Cardiac septum (tissue), 1 donor: Measurements from ENCODE around the gene RAPGEF1. TPM values are rescaled to one million over a fixed set of nuclear protein-coding genes. Genes with fewer than 3 reads are reported as not detected.

Source experiments
- DNase-seq: peaks from one replicate; pipeline ENCODE4 v3.0.0-alpha.2; 2020; ENCODE audit warnings: low spot score
- intact Hi-C: fragments of 100-400 bp; cut with DNase I; formaldehyde crosslinking; loops from one replicate; pipeline ENCODE4 v1.14.0; 2022
- total RNA-seq: library from RNA; stranded (reverse); fragmentation: NEBNext Ultra II Directional; extraction: Animal tissue kit (Norgen Biotek cat#: 25700); gene quantifications from one replicate; pipeline ENCODE4 v1.2.1, GENCODE V29; 2021
- donor health status: DM: no; HTN: no; CAD: no.

RAPGEF1 gene
- total RNA-seq, 1 donor from 2014 or later: 115 TPM

DNA sequence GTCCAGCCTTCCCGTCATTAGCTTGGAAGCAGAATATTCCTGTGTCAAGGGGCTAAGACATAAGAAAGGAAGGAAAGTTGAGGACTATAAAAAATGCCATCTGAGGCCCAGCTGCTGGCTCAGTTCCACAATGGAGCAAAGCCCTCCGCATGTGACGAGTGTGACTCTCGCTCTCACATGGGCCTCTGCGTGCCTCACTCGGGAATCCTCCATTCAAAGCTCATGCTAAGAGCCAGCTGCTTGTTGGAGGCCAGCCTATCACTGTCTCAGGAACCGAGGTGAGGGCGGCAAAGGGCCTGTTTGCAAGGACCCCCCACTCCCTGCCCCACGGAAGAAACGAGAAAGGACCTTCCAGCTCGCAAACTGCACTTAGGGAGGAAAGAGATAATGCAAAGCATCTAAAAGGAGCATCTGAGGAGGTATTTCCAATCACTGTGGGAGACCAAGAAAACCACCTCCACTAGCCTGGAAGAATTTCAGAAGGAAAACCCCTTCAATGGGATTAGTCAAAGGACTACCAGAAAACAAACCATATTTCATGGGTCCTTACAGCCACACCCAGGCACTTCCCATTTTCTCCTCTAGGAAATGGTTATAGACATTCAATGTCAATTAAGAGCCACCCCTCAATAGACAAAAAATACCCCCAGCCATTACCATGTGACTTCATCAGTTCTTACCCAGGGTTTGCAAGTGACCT, 99.3 kb downstream of the RAPGEF1 start:
- intact Hi-C loops: no loop called here
- no peak for DNase-seq

DNA sequence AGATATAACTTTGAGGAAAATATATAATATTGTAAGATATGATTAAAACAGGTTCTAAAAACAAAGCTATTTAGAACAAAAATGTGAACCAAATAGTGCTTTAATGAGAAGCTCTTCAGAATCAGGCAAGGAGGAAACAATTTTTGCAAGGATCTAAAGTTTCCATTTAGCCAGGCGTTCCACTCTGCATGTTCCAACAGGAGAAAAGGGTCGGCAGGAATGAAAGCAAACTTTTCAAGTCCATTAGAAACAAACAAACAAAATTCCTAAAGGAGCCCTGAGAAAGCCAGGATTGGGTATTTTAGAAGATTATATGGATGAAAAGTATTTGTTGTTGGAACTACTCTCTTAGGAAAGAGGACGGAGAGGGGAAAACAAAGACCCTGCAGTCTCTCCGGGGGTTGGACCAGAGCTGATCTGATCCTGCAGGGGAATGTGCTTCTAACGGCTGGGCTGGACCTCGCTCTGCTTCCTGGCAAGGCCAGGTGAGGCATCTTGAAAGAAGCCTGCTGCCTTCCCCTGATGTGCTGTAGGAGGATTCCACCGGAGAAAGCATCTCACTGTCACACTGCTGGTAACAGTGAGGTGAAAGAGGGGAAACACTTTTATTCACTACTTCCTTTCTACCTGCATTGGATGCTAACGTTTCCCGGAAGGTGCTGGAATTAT, 100.0 kb downstream of the RAPGEF1 start:
- intact Hi-C loops: loop anchor here (5.0 kb wide), 1 partner anchor 32 kb away; no protein-coding TSS in a partner anchor
- no peak for DNase-seq

- DNase-seq: no peak
- intact Hi-C loops: loop anchor here (5.0 kb wide), 1 partner anchor 36 kb away; no protein-coding TSS in a partner anchor
Measured at GRCh38 chr9:131636593-131636992, 103.3 kb downstream of the RAPGEF1 start.

GRCh38 chr9:131635892-131636291, 104.0 kb downstream of the RAPGEF1 start:
- DNase-seq: no peak
- intact Hi-C loops: loop anchor here (5.0 kb wide), 1 partner anchor 36 kb away; no protein-coding TSS in a partner anchor

DNA sequence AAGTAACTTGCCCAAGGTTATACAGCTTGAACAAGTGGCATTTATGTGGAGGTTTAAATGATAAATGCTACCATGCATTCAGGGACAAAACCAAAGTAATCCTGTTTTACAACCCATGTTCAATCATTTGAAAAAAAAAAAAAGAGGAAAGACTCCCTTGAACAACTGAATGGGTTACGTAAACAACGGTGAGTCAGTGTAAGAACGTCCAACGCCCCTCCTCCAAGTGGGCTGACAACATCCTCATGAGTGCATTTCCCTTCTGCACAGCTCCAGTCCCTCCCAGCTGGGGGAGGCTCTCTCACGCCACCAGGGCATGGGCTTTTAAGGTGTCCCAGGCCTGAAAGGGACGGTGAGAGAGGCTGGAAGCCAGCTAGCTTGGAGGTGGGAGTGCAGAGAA, 104.6 kb downstream of the RAPGEF1 start:
- intact Hi-C loops: loop anchor here (5.0 kb wide), 1 partner anchor 37 kb away; no protein-coding TSS in a partner anchor
- peak; percentile 93 for DNase-seq

DNA sequence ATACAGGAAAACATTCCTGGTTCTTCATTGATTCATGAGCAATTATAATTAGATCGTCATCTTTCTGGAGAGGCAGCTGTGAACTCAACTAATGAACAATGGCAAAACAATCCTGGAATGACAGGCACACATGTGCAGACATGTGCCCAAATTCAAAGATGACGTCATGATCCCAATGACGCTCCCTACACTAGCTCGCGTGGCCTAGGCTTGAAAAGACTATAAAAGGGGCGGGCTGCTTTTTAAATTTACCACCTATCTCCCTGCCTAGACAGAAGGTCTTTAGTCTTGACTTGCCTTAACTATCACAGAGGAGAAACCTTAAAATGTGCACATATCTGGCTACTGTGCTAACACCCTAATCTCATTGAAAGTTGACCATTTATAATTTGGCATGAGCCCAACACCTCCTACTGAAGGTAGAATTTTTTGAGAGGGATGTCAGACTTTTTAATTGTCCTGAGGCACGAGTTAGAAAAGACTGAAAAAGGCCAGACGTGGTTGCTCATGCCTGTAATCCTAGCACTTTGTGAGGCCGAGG, 106.3 kb downstream of the RAPGEF1 start:
- DNase-seq: no peak
- intact Hi-C loops: no loop called here

GRCh38 chr9:131631306-131631705, 108.6 kb downstream of the RAPGEF1 start:
- intact Hi-C loops: no loop called here
- DNase-seq: no peak

- DNase-seq: no peak
- intact Hi-C loops: no loop called here
Measured at GRCh38 chr9:131630205-131630831, 109.6 kb downstream of the RAPGEF1 start.

- no peak for DNase-seq
- intact Hi-C loops: no loop called here
Measured at GRCh38 chr9:131629825-131630204, 110.1 kb downstream of the RAPGEF1 start.

DNA sequence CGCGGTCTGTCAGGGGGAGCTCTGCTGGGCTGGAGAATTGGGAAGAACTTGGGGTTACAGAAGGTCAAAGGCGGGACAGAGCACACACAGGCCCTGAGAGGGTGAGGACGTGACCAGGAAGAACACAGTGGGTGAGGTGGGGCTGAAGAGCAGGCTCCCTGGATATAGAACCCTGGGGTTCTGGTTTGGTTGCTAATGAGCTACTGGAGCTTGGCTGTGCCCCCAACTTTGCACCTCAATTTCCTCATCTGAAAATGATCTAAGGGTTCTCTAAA, 110.7 kb downstream of the RAPGEF1 start:
- intact Hi-C loops: no loop called here
- no peak for DNase-seq

GRCh38 chr9:131628459-131629225, 111.2 kb downstream of the RAPGEF1 start:
- intact Hi-C loops: no loop called here
- DNase-seq: no peak

GRCh38 chr9:131627648-131628458, 112.0 kb downstream of the RAPGEF1 start:
- peak; percentile 74 for DNase-seq
- intact Hi-C loops: no loop called here

DNA sequence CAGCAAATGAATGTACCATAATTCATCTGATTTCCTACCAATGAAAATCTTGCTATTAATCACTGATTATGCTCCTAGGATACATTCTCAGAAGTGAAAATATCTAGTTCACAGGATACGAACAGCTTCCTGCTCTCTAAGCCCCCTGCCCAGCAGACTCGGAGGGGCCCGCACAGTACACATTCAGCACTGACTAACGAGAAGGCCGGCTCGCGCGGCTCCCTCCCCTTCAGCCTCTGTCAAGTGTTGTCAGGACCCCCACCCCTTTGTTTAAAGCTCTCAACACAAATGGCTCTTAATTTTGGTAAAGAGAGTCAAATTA, 112.6 kb downstream of the RAPGEF1 start:
- DNase-seq: peak; percentile 12
- intact Hi-C loops: no loop called here

- no peak for DNase-seq
- intact Hi-C loops: no loop called here
Measured at GRCh38 chr9:131625790-131626670, 113.8 kb downstream of the RAPGEF1 start.

GRCh38 chr9:131625508-131625787, 114.4 kb downstream of the RAPGEF1 start:
- intact Hi-C loops: no loop called here
- no peak for DNase-seq

DNA sequence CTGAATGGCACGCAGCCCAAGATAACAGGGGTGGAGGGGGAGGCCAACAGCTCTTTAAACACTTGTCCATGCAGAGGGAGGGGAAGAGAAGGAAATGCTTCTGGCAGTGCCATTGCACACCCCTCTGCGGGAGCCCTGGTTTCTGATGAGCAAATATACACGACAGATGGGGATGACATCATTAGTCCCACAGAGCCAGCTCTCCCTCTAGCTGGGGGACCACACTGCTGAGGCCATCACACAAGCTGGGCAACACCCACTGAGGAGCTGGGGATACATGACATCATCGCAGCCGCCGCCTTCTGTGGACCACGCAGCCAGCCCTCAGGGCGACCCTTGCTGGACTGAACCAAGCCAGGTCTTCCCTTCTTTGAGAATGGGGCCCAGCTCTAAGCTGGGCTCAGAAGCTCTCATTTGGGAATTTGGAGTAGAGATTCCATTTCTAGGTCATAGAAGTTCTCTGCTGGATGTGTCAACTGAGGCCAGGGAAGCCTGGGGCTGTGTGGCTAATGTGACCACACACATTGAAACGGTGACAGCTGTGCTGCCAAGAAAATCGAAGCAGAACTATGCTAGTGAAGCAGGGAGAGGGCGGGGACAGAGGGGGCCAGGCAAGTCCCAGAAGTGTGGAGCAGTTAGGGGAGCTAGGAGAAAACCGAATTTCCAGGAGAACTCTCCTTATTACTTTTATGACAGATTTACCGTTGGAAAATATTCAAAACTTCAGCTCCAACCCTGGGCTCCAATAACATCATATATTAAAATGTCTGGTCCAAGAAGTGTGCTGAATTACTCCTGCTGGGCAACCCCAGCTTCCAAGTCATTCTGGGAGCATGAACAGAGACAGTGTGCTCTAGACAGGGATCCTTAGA, 115.0 kb downstream of the RAPGEF1 start:
- DNase-seq: no peak
- intact Hi-C loops: no loop called here

- intact Hi-C loops: no loop called here
- no peak for DNase-seq
Measured at GRCh38 chr9:131623655-131624330, 116.1 kb downstream of the RAPGEF1 start.
